ENCODE data around the gene NOTCH1.

Gene NOTCH1

GRCh38 chr9:136464241-136464640 is 81.6 kb downstream of the NOTCH1 start:
- DNase-seq (ENCODE audit: low read depth, low spot score) = no peak
- H3K4me3 ChIP-seq (ENCODE audit: low read depth, low read length) = no peak overlapping the region
- in situ Hi-C loops (cut with HindIII; ENCODE audit: low sequenced_read_pairs) = no loop called here
- TF ChIP-seq CTCF (IDR thresholded peaks at IDR 0.05; ENCODE audit: low read depth, low read length) = no peak

- in situ Hi-C loops (cut with HindIII; ENCODE audit: low sequenced_read_pairs) = no loop called here
- H3K4me3 ChIP-seq (ENCODE audit: low read depth, low read length) = no peak overlapping the region
- DNase-seq (ENCODE audit: low read depth, low spot score) = no peak
- no peak for TF ChIP-seq CTCF (IDR thresholded peaks at IDR 0.05; ENCODE audit: low read depth, low read length)
These were observed 82.3 kb downstream of the NOTCH1 start for GRCh38 chr9:136463578-136463977.

- no peak for DNase-seq (ENCODE audit: low read depth, low spot score)
- no peak for TF ChIP-seq CTCF (IDR thresholded peaks at IDR 0.05; ENCODE audit: low read depth, low read length)
- no peak overlapping the region for H3K4me3 ChIP-seq (ENCODE audit: low read depth, low read length)
- in situ Hi-C loops (cut with HindIII; ENCODE audit: low sequenced_read_pairs) = no loop called here
These were observed 83.2 kb downstream of the NOTCH1 start for GRCh38 chr9:136462664-136463063.

GRCh38 chr9:136460772-136461325 is 85.0 kb downstream of the NOTCH1 start:
- in situ Hi-C loops (cut with HindIII; ENCODE audit: low sequenced_read_pairs) = no loop called here
- no peak for TF ChIP-seq CTCF (IDR thresholded peaks at IDR 0.05; ENCODE audit: low read depth, low read length)
- DNase-seq (ENCODE audit: low read depth, low spot score) = no peak
- no peak overlapping the region for H3K4me3 ChIP-seq (ENCODE audit: low read depth, low read length)

- no peak for TF ChIP-seq CTCF (IDR thresholded peaks at IDR 0.05; ENCODE audit: low read depth, low read length)
- DNase-seq (ENCODE audit: low read depth, low spot score) = no peak
- in situ Hi-C loops (cut with HindIII; ENCODE audit: low sequenced_read_pairs) = no loop called here
- H3K4me3 ChIP-seq (ENCODE audit: low read depth, low read length) = no peak overlapping the region
These were observed 86.4 kb downstream of the NOTCH1 start for GRCh38 chr9:136459425-136459824.

- no peak for DNase-seq (ENCODE audit: low read depth, low spot score)
- in situ Hi-C loops (cut with HindIII; ENCODE audit: low sequenced_read_pairs) = no loop called here
- no peak for TF ChIP-seq CTCF (IDR thresholded peaks at IDR 0.05; ENCODE audit: low read depth, low read length)
- H3K4me3 ChIP-seq (ENCODE audit: low read depth, low read length) = no peak overlapping the region
These were observed 88.5 kb downstream of the NOTCH1 start for GRCh38 chr9:136457326-136457725.

- TF ChIP-seq CTCF (IDR thresholded peaks at IDR 0.05; ENCODE audit: low read depth, low read length) = no peak
- DNase-seq (ENCODE audit: low read depth, low spot score) = no peak
- in situ Hi-C loops (cut with HindIII; ENCODE audit: low sequenced_read_pairs) = no loop called here
- H3K4me3 ChIP-seq (ENCODE audit: low read depth, low read length) = no peak overlapping the region
These were observed 89.6 kb downstream of the NOTCH1 start for GRCh38 chr9:136456258-136456657.
